GM18519 (cell line): Measurements from ENCODE around the gene DCAKD.
"Not testable (repeated sequence)": the region's sequence is repeated elsewhere in the genome, so short reads cannot be mapped to it uniquely, and the experiment has no call there.

Experiments
- ATAC-seq: cut with Tn5 transposase; IDR thresholded peaks from one replicate; pipeline ENCODE4 v1.9.1; 2021; ENCODE audit warnings: mild to moderate bottlenecking, moderate library complexity; ENCODE audit not compliant: unreplicated experiment, low FRiP score

DCAKD gene

GRCh38 chr17:45070001-45070400, 18.6 kb upstream of the DCAKD start:
- no peak for ATAC-seq

- no peak for ATAC-seq
Measured at GRCh38 chr17:45067637-45068036, 16.2 kb upstream of the DCAKD start.

GRCh38 chr17:45063198-45063597, 11.8 kb upstream of the DCAKD start:
- no peak for ATAC-seq

GRCh38 chr17:45061606-45062205, 10.3 kb upstream of the DCAKD start:
- ATAC-seq = no peak

GRCh38 chr17:45060797-45061605, 9.6 kb upstream of the DCAKD start, which contains the start of gene NMT1:
Gene NMT1, plus strand, starts transcription at chr17:45061317. Its CDS starts 13 bp downstream, at chr17:45061330.
- peak; percentile 74 for ATAC-seq

- no peak for ATAC-seq
Measured at GRCh38 chr17:45060382-45060796, 9.0 kb upstream of the DCAKD start.

- ATAC-seq = no peak
Measured at GRCh38 chr17:45052052-45052772, 780 bp upstream of the DCAKD start.

GRCh38 chr17:45051720-45052051, 254 bp upstream of the DCAKD start:
- not testable (repeated sequence) for ATAC-seq

GRCh38 chr17:45050481-45051059, 862 bp downstream of the DCAKD start:
- no peak for ATAC-seq

- ATAC-seq = no peak
Measured at GRCh38 chr17:45048795-45049563, 2.5 kb downstream of the DCAKD start.

- ATAC-seq = no peak
Measured at GRCh38 chr17:45046537-45047125, 4.8 kb downstream of the DCAKD start.

GRCh38 chr17:45043813-45044540, 7.5 kb downstream of the DCAKD start:
- no peak for ATAC-seq

- ATAC-seq = no peak
Measured at GRCh38 chr17:45042346-45043120, 8.9 kb downstream of the DCAKD start.

GRCh38 chr17:45040459-45040858, 11.0 kb downstream of the DCAKD start:
- ATAC-seq = no peak

- no peak for ATAC-seq
Measured at GRCh38 chr17:45038728-45039634, 12.5 kb downstream of the DCAKD start.

- no peak for ATAC-seq
Measured at GRCh38 chr17:45036691-45037090, 14.7 kb downstream of the DCAKD start.

- no peak for ATAC-seq
Measured at GRCh38 chr17:45035848-45036247, 15.6 kb downstream of the DCAKD start.

GRCh38 chr17:45034599-45034998, 16.8 kb downstream of the DCAKD start:
- no peak for ATAC-seq
